T-helper 17 cell (primary cell): ENCODE data around the gene MYOD1. TPM values are rescaled to one million over a fixed set of nuclear protein-coding genes. Genes with fewer than 3 reads are reported as not detected.

Source experiments
- ATAC-seq: fragments of 150-1000 bp; cut with Tn5 transposase; 2 replicates; pipeline ENCODE4 v1.10.0; 2021; ENCODE audit warnings: mild to moderate bottlenecking, moderate library complexity
- DNase-seq, 3 donors: peaks; one replicate each; pipeline versions ENCODE4 v3.0.0 to v3.0.0-alpha.2; 2020 to 2021
- H3K9me3 ChIP-seq: one replicate; pipeline ENCODE4 v1.7.0; 2013; ENCODE audit warnings: low read length, mild to moderate bottlenecking; ENCODE audit not compliant: control insufficient read depth, poor library complexity, severe bottlenecking
- H3K27ac Mint-ChIP-seq: one replicate; pipeline ENCODE4 v1.8.0; 2022; ENCODE audit warnings: mild to moderate bottlenecking, moderate library complexity, mixed read lengths
- H3K27me3 Mint-ChIP-seq: one replicate; pipeline ENCODE4 v1.8.0; 2022; ENCODE audit warnings: mixed read lengths
- H3K36me3 Mint-ChIP-seq: one replicate; pipeline ENCODE4 v1.8.0; 2022; ENCODE audit warnings: low read depth, mixed read lengths
- H3K4me1 Mint-ChIP-seq: one replicate; pipeline ENCODE4 v1.8.0; 2022; ENCODE audit warnings: mild to moderate bottlenecking, mixed read lengths
- H3K4me3 Mint-ChIP-seq: one replicate; pipeline ENCODE4 v1.8.0; 2022; ENCODE audit warnings: mild to moderate bottlenecking, moderate library complexity, mixed read lengths
- total RNA-seq, 4 donors: library from RNA in 2 of 4; stranded (reverse) in 2 of 4; gene quantifications; one replicate each; pipeline ENCODE4 v1.2.3 and lab custom pipeline; 2022 to 2026

Gene MYOD1
- total RNA-seq, 2 donors from 2014 or later = not detected

DNA sequence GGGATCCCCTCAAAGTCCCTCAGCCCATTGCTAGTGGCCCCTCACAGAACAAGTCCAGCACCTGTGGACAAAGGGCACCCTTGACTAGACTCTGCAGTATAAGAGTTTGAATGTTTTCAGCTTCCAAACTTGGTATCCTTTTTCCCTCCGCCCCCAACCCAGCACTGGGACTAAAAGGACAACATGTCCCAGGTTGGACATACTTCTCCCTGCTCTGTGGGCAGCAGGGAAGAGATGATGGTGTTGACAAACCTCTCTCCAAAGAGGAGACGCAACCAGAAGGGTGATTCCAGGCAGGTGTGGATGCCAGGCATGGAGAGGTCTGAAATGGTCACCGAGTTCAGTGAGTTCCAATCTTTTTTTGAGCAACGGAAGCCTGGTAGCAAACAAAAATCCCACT, 4.5 kb upstream of the MYOD1 start:
- Mint-ChIP-seq H3K4me3 (no peak overlapping the region), H3K36me3 (no peaks in the 10 kb centered on the region), H3K27me3 (peaks cover 17% of the 10 kb centered on the region), H3K27ac (no peak overlapping the region), H3K4me1 (no peaks in the 10 kb centered on the region)
- H3K9me3 ChIP-seq = no peaks in the 10 kb centered on the region
- DNase-seq = no peak
- no peak for ATAC-seq

DNA sequence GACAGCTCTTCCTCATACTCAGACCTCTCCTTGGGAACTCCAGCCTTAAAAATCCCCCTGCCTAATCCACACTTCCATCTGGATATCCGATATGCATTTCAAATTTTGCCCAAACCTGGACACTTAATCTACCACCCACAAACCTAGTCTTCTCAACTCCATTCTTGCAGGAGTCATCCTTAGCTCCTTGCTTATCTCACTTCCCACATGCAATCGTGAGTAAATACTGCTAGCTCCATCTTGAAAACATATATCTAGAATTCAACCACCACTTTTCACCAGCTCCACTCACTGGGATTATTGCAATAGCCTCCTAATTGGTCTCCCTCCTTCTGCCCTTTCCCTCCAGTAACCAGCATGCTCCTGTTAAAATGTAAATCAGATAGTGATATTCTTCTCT, 2.6 kb upstream of the MYOD1 start:
- DNase-seq (no peak), ATAC-seq (no peak)
- H3K27ac Mint-ChIP-seq = no peak overlapping the region
- H3K9me3 ChIP-seq = no peaks in the 10 kb centered on the region
- no peaks in the 10 kb centered on the region for H3K4me1 Mint-ChIP-seq
- H3K27me3 Mint-ChIP-seq = peaks cover 28% of the 10 kb centered on the region
- no peaks in the 10 kb centered on the region for H3K36me3 Mint-ChIP-seq
- H3K4me3 Mint-ChIP-seq = no peak overlapping the region

DNA sequence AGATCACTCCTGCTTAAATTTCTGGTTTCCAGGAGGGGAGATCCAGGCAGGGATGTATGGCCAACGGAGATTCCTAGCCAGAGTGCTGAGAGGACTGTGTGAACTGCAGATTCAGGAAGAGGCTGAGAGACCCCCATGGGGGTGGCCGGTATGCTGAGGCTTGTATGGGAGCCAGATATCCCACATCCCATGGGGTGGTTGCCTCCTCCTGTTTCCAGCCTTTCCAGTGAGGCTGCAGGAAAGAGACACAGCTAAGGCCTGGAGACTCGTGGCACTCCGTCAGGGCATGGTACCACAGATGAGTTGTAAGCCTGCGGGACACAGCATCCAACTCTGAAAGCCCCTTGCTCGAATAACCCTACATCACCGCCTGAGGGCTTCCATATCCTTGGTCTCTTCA, 1.4 kb upstream of the MYOD1 start:
- ATAC-seq = no peak
- no peak for DNase-seq
- no peaks in the 10 kb centered on the region for H3K4me1 Mint-ChIP-seq
- no peaks in the 10 kb centered on the region for H3K36me3 Mint-ChIP-seq
- no peak overlapping the region for H3K4me3 Mint-ChIP-seq
- no peak overlapping the region for H3K27ac Mint-ChIP-seq
- H3K9me3 ChIP-seq = no peaks in the 10 kb centered on the region
- peaks cover 34% of the 10 kb centered on the region for H3K27me3 Mint-ChIP-seq

DNA sequence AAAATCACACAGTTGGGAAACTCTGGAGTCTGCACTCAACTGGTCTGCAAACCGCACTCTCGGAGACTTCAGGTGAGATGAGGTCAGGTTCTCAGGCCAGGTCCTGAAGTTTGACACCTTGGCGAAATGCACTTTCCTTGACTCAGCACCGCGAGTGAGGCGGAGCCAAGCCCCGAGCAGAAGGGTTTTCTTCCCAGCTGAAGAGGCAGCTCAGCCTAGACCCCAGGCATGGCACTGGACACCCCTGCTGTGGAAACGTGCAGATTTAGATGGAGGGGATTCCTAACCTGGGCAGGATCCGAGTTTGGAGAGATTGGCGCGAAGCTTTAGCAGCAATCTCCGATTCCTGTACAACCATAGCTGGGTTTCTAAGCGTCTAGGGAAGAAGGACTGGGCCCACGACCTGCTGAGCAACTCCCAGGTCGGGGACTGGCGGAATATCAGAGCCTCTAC, 835 bp upstream of the MYOD1 start:
- no peaks in the 10 kb centered on the region for H3K36me3 Mint-ChIP-seq
- H3K4me1 Mint-ChIP-seq = no peaks in the 10 kb centered on the region
- no peak for ATAC-seq
- no peak for DNase-seq
- H3K4me3 Mint-ChIP-seq = no peak overlapping the region
- H3K27me3 Mint-ChIP-seq = peaks cover 37% of the 10 kb centered on the region
- H3K27ac Mint-ChIP-seq = no peak overlapping the region
- H3K9me3 ChIP-seq = no peaks in the 10 kb centered on the region

DNA sequence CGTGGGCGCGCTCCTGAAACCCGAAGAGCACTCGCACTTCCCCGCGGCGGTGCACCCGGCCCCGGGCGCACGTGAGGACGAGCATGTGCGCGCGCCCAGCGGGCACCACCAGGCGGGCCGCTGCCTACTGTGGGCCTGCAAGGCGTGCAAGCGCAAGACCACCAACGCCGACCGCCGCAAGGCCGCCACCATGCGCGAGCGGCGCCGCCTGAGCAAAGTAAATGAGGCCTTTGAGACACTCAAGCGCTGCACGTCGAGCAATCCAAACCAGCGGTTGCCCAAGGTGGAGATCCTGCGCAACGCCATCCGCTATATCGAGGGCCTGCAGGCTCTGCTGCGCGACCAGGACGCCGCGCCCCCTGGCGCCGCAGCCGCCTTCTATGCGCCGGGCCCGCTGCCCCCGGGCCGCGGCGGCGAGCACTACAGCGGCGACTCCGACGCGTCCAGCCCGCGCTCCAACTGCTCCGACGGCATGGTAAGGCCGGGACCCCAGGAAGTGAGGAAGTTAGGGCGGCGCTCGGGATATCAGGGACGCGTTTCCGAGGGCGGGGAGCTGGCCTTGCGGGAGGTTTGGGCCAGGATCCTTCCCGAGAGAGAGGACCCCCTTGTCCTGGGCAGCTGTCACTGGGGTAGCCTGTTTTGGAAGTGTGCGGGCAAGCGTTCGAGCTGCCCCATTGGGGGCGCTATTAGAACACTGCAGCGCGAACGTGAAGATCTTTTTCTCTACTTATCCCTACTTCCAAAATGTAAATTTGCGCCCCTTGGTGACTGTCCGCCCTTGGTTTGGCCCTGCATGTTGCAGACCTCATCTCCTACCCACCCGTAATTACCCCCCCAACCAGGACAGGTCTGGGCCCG, 796 bp downstream of the MYOD1 start:
- peaks cover 2% of the 10 kb centered on the region for H3K4me1 Mint-ChIP-seq
- peaks cover 45% of the 10 kb centered on the region for H3K27me3 Mint-ChIP-seq
- H3K27ac Mint-ChIP-seq = no peak overlapping the region
- no peak overlapping the region for H3K4me3 Mint-ChIP-seq
- H3K36me3 Mint-ChIP-seq = peaks cover 2% of the 10 kb centered on the region
- no peak for DNase-seq
- ATAC-seq = no peak
- no peaks in the 10 kb centered on the region for H3K9me3 ChIP-seq

DNA sequence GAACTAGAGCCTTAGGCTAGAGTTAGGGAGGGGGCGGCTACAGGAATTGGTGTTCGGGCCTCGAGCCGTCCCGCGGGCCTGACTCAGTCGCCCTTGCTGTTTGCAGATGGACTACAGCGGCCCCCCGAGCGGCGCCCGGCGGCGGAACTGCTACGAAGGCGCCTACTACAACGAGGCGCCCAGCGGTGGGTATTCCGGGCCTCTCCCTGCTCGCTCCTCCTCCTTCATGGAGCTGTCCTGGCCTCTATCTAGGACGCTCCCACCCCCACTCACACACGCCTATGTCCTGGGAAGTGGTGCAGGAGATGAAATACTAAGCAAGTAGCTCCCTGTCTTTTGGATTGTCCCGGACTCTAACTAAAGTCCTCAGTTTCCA, 1.4 kb downstream of the MYOD1 start:
- Mint-ChIP-seq H3K27me3 (peaks cover 47% of the 10 kb centered on the region), H3K4me3 (no peak overlapping the region), H3K27ac (no peak overlapping the region), H3K36me3 (peaks cover 2% of the 10 kb centered on the region), H3K4me1 (peaks cover 2% of the 10 kb centered on the region)
- no peak for ATAC-seq
- no peak for DNase-seq
- no peaks in the 10 kb centered on the region for H3K9me3 ChIP-seq

DNA sequence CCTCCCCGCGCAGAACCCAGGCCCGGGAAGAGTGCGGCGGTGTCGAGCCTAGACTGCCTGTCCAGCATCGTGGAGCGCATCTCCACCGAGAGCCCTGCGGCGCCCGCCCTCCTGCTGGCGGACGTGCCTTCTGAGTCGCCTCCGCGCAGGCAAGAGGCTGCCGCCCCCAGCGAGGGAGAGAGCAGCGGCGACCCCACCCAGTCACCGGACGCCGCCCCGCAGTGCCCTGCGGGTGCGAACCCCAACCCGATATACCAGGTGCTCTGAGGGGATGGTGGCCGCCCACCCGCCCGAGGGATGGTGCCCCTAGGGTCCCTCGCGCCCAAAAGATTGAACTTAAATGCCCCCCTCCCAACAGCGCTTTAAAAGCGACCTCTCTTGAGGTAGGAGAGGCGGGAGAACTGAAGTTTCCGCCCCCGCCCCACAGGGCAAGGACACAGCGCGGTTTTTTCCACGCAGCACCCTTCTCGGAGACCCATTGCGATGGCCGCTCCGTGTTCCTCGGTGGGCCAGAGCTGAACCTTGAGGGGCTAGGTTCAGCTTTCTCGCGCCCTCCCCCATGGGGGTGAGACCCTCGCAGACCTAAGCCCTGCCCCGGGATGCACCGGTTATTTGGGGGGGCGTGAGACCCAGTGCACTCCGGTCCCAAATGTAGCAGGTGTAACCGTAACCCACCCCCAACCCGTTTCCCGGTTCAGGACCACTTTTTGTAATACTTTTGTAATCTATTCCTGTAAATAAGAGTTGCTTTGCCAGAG, 2.0 kb downstream of the MYOD1 start:
- no peak overlapping the region for H3K4me3 Mint-ChIP-seq
- peaks cover 2% of the 10 kb centered on the region for H3K36me3 Mint-ChIP-seq
- H3K27me3 Mint-ChIP-seq = peaks cover 50% of the 10 kb centered on the region
- no peak overlapping the region for H3K27ac Mint-ChIP-seq
- ATAC-seq = no peak
- H3K9me3 ChIP-seq = no peaks in the 10 kb centered on the region
- DNase-seq = no peak
- H3K4me1 Mint-ChIP-seq = peaks cover 2% of the 10 kb centered on the region

DNA sequence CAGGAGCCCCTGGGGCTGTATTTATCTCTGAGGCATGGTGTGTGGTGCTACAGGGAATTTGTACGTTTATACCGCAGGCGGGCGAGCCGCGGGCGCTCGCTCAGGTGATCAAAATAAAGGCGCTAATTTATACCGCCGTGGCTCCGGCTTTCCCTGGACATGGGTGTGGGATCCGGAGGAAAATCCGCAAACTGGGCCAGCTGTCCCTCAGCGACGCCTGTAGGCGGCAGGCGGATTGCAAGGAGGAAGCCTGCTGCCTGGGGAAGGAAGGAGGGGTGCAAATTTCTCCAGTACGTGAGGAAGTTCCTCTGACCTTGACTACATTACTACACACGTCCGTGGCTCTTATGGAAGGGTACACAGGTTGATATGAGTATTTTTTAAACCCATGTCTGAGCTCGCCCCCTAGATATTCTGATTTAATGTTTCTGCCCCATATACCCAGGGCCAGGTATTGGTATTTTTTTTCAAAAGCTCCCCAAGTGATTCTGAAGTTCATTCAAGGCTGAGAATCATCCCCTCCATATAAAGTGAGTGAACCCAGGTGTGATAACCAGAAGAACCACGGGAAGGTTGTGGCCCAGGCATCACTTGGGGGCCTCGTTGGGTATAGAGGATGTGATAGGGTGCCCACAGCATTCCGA, 2.8 kb downstream of the MYOD1 start:
- H3K4me1 Mint-ChIP-seq = peaks cover 2% of the 10 kb centered on the region
- H3K36me3 Mint-ChIP-seq = peaks cover 2% of the 10 kb centered on the region
- H3K4me3 Mint-ChIP-seq = no peak overlapping the region
- no peak for DNase-seq
- H3K27me3 Mint-ChIP-seq = peaks cover 54% of the 10 kb centered on the region
- ATAC-seq = no peak
- H3K9me3 ChIP-seq = no peaks in the 10 kb centered on the region
- H3K27ac Mint-ChIP-seq = no peak overlapping the region

DNA sequence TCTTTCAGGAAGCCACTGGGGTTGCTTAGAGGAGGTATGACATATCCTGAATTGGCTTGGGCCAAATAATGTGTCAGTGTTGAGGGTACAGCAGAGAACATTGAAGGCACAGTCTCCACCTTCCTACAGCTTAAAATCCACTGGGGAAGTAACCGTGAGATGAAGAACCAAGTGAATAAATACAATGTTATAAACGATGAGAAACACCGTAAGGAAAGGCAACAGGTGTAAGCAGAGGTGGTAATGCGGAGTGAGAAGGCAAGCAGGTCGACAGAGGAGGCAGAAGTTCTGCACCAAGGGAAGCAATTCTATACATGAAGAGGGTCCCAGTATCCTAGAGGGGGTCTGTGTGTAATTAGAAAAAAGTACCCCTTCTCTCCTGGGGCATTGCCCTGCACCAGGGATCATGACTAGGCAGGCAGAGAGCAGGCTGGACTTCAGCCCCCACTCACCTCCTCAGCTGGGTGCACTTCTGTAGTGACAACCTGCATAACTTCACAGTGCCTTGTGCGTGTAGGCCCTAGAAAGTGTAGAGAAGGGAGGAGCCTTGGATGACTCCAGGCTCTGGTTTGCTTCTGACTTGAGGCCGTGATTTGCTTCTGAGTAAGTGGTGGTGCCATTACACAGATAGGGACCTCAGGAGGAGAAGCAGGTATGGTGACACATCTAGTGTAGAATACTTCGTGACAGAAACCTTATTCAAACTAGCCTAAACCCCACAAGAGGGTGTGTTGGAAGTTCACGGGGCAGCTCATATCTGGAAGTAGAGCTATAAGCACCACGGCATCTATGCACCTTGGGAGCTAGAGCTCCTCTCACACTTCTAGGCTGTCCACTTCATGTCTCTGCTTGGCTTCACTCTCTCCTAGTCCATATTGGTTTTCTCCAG, 4.9 kb downstream of the MYOD1 start:
- Mint-ChIP-seq H3K4me3 (no peak overlapping the region), H3K4me1 (peaks cover 2% of the 10 kb centered on the region), H3K27me3 (peaks cover 76% of the 10 kb centered on the region), H3K27ac (no peak overlapping the region), H3K36me3 (peaks cover 2% of the 10 kb centered on the region)
- ATAC-seq (no peak), DNase-seq (no peak)
- no peaks in the 10 kb centered on the region for H3K9me3 ChIP-seq

DNA sequence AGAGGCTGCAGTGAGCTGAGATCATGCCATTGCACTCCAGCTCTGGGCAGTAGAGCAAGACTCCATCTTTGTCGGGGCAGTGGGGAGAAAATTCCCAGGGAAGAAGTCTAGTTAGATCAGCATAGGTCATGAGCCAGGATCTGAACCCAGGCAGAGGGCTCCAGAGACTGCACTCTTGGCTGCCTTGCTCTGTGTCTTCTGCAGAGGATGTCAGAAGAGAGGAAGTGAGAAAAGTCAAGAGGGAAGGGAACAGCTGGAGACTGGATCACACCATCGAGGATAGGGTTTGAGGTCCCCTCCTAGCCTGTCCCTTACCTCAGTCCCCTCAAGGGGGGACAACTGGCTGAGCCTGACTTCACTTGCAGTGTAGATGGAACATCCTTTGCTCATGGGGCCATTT, 5.8 kb downstream of the MYOD1 start:
- ATAC-seq = no peak
- DNase-seq = no peak
- Mint-ChIP-seq H3K4me1 (peaks cover 2% of the 10 kb centered on the region), H3K27me3 (peaks cover 81% of the 10 kb centered on the region), H3K4me3 (no peak overlapping the region), H3K27ac (no peak overlapping the region), H3K36me3 (peaks cover 2% of the 10 kb centered on the region)
- H3K9me3 ChIP-seq = no peaks in the 10 kb centered on the region

DNA sequence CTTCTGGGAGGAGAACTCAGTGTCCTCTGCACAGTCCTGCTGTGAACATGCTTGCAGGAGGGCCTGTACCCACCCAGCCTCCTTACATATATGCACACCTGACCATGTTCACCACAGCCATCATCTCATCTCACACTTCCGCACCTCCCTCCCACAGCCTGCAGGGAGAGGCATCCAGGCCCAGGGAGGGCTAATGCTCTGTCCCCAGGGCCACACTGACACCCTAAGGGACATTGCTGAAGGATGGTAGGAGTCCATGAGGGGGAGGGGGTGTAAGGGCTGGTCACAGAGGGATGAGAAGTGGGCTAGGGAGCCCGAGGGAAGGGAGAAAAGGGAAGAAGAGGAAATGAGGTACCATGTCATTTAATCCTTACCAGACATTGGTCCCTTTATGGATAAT, 10.8 kb downstream of the MYOD1 start:
- ATAC-seq (no peak), DNase-seq (no peak)
- H3K4me1 Mint-ChIP-seq = peaks cover 5% of the 10 kb centered on the region
- peaks cover 74% of the 10 kb centered on the region for H3K27me3 Mint-ChIP-seq
- H3K36me3 Mint-ChIP-seq = no peaks in the 10 kb centered on the region
- H3K4me3 Mint-ChIP-seq = no peak overlapping the region
- no peak overlapping the region for H3K27ac Mint-ChIP-seq
- H3K9me3 ChIP-seq = no peaks in the 10 kb centered on the region

DNA sequence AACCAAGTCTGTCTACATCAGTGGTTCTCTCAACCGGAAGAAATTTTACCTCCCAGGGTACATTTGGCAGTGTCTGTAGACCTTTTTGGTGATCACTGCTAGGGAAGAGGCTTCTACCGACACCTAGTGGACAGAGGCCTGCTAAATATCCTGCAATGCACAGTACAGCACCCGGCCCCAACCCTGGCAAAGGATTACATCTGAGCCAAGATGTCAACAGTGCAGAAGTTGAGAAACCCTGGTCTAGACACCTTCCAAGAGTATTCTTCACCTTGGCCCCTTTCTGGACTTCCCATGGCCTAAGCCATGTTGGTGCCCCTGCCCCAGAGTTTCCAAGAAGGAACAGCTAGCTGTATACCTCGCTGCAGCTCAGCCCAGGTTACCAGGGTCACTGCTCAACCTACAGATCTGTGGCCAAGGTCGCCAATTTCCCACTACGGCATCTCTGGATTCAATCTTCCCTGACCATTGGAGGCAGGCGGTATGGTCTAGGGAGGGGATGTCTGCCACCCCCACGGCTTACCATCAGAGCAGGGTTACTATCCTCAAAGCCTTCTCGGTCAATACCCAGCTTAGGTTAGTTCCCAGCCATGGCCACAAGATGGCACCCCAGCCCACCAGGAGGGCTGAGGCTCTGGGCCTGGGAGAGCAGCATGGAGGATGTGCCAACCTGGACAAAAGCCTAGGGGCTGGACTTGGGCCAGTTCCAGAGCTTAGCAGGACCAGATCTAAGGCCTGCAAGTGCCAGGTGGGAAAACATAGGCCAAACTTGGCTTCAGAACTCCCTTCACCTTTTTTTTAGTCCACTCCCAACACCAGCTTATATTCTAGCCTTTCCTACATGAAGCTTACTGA, 11.5 kb downstream of the MYOD1 start:
- Mint-ChIP-seq H3K27ac (no peak overlapping the region), H3K27me3 (peaks cover 71% of the 10 kb centered on the region), H3K4me3 (no peak overlapping the region), H3K4me1 (peaks cover 5% of the 10 kb centered on the region), H3K36me3 (no peaks in the 10 kb centered on the region)
- DNase-seq (peak in 1 of 3 donors; percentile 47), ATAC-seq (peak; percentile 76)
- no peaks in the 10 kb centered on the region for H3K9me3 ChIP-seq
